Measurements from ENCODE around the gene TFEB. TPM values are rescaled to one million over a fixed set of nuclear protein-coding genes. Genes with fewer than 3 reads are reported as not detected.

Gene TFEB
- total RNA-seq, 1 donor from 2014 or later, result 3.8 TPM

DNA sequence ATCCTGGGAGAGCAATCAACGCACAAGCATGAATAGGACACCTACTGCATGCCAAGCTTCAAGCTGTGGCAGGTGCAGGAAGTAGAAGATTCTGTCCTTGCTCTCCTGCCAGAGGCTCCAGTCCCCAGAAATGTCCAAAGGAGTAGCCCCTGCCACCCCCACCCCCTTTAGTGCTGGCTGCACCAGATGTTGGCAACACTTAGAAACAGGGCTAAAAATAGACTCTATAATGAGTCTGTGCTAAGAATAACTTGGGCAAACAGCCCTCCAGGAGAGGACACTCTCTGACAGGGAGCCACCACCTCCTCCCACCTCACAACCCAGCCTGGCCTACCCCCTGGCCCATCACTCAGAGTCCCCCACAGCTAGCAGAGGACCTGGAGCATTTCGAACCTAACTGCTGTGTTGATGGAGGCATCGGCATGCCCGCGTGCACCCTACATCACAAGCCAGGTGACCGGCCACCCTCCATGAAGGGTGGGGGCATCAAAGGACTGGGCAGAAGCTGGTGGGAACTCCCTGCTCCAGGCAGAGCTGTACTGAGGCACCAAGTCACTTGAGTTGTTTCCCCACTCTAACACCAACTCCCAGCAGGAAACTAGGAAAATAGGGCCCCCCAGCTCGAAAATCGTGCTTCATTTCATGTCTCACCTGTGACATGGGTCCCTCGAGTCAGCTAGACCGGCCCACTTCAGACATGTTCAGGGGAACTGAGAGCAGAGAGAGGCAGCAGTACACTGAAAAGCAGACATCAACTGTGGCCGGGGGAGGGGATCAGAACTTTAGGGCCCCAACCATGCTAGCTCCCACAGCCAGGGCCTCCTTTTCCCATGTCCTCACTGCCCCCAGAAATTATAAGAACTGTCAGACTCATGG is 18.7 kb downstream of the TFEB start:
- H3K4me1 Mint-ChIP-seq, result peaks cover 9% of the 10 kb centered on the region
- no peaks in the 10 kb centered on the region for H3K9me3 Mint-ChIP-seq
- no peaks in the 10 kb centered on the region for H3K27me3 Mint-ChIP-seq (ENCODE audit: low read depth)
- DNase-seq (ENCODE audit: low spot score in 2 of 2, unreplicated experiment in 2 of 2), result no peak
- no peak overlapping the region for H3K27ac Mint-ChIP-seq
- no peaks in the 10 kb centered on the region for H3K36me3 Mint-ChIP-seq
- no peak overlapping the region for H3K4me3 Mint-ChIP-seq
- TF ChIP-seq, protein P1, sequence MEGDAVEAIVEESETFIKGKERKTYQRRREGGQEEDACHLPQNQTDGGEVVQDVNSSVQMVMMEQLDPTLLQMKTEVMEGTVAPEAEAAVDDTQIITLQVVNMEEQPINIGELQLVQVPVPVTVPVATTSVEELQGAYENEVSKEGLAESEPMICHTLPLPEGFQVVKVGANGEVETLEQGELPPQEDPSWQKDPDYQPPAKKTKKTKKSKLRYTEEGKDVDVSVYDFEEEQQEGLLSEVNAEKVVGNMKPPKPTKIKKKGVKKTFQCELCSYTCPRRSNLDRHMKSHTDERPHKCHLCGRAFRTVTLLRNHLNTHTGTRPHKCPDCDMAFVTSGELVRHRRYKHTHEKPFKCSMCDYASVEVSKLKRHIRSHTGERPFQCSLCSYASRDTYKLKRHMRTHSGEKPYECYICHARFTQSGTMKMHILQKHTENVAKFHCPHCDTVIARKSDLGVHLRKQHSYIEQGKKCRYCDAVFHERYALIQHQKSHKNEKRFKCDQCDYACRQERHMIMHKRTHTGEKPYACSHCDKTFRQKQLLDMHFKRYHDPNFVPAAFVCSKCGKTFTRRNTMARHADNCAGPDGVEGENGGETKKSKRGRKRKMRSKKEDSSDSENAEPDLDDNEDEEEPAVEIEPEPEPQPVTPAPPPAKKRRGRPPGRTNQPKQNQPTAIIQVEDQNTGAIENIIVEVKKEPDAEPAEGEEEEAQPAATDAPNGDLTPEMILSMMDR (IDR thresholded peaks at IDR 0.05; ENCODE audit: unreplicated experiment), result no peak

DNA sequence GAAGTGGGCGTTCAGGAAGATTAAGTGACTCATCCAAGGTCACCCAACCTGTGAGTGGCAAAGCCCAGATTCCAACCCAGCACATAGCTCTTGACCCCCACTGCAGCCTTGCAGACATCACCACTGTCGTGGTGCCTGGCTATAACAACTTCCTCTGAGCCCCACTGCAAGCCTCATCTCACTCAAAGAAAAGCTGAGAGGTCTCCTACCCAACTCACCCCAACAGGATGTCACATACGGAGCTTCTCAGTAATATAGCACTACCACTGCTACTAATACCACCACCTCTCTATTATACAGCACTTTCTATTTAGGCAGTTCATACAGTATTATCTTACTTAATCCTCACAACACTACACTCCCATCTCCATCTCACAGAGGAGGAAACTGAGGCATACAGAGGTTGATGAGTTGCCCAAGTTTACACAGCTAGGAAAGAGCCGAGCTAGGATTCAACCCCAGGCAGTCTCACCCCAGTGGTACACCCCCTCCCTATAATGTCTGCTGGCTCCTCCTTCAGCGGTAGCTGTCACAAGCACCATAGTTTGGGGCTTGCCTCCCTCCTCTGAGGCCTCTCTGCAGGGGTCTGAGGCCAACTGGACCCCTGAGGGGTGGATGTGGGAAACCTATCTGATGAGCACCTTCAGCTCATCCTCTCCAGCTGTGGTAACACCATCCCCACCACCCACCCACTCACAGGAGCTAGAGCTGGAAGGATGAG is 19.5 kb downstream of the TFEB start:
- DNase-seq (ENCODE audit: low spot score in 2 of 2, unreplicated experiment in 2 of 2), result no peak
- Mint-ChIP-seq H3K4me3 (no peak overlapping the region), H3K9me3 (no peaks in the 10 kb centered on the region), H3K36me3 (no peaks in the 10 kb centered on the region), H3K4me1 (peaks cover 9% of the 10 kb centered on the region), H3K27me3 (ENCODE audit: low read depth) (no peaks in the 10 kb centered on the region), H3K27ac (no peak overlapping the region)
- TF ChIP-seq, protein P1 (IDR thresholded peaks at IDR 0.05; ENCODE audit: unreplicated experiment), result no peak

DNA sequence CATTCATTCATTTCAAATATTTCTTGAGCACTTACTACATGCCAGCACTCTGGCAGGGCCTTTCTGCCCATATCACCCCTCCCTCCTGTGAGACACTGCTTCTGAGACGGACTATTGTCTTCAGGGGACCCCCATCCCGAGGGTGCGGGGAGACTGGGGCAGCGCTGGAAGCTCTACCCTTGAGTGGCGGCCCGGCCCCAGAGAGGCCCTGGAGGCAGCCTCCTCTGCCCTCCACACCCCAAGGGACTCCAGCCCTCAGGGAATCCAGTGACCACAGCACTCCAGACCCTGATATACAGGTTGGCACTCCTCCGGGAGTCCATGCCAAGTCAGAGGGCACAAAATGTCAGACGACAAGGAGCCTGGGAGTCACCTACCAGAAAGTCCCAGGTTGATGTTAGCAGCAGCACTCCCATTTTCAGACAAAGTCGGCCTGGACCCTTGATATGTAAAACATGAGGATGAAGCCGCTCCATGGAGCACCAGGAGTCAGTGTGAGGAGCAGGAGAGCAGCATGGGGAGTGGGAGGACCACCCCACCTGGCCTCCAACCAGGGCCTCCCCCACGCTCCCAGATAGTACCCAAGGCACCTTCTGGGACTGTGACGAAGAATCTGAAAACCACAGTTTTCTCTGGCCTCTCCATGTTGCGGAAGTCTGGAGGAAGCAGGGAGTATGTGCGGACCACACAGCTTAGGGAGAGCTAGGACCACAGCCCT is 20.7 kb downstream of the TFEB start:
- Mint-ChIP-seq H3K27me3 (ENCODE audit: low read depth) (peaks cover 5% of the 10 kb centered on the region), H3K4me1 (peaks cover 9% of the 10 kb centered on the region), H3K4me3 (no peak overlapping the region), H3K27ac (no peak overlapping the region), H3K36me3 (no peaks in the 10 kb centered on the region), H3K9me3 (no peaks in the 10 kb centered on the region)
- no peak for DNase-seq (ENCODE audit: low spot score in 2 of 2, unreplicated experiment in 2 of 2)
- TF ChIP-seq, protein P1 (IDR thresholded peaks at IDR 0.05; ENCODE audit: unreplicated experiment), result no peak

DNA sequence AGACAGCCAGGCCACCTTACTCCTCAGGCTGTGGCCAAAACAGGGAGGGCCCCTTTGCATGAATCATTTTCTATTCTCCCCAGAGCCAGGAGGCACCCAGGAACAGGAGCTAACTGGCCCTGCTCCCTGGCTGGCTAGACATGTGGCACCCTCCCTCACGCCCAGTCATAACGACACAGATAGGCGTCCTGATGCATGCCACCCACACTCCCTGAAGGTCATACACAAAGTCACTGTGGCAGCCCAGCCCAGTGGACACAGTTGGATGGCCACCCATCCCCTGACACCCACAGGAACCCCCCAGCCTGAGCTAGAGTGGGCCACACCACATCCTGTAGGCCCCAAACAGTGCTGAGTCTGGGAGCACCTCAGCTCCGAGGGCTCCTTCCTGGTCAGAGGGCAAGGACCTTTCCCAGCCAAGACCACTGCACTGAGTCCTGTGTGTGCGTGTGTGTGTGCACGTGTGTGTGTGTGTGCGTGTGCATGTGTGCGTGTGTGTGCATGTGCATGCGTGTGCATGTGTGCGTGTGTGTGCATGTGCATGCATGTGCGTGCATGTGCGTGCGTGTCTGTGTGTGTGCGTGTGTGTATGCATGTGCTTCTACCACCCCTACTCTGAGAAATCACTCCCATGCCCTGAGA is 21.6 kb downstream of the TFEB start:
- Mint-ChIP-seq H3K4me3 (no peak overlapping the region), H3K27me3 (ENCODE audit: low read depth) (peaks cover 8% of the 10 kb centered on the region), H3K9me3 (no peaks in the 10 kb centered on the region), H3K36me3 (no peaks in the 10 kb centered on the region), H3K4me1 (peaks cover 9% of the 10 kb centered on the region), H3K27ac (no peak overlapping the region)
- no peak for DNase-seq (ENCODE audit: low spot score in 2 of 2, unreplicated experiment in 2 of 2)
- TF ChIP-seq, protein P1 (IDR thresholded peaks at IDR 0.05; ENCODE audit: unreplicated experiment), result no peak

DNA sequence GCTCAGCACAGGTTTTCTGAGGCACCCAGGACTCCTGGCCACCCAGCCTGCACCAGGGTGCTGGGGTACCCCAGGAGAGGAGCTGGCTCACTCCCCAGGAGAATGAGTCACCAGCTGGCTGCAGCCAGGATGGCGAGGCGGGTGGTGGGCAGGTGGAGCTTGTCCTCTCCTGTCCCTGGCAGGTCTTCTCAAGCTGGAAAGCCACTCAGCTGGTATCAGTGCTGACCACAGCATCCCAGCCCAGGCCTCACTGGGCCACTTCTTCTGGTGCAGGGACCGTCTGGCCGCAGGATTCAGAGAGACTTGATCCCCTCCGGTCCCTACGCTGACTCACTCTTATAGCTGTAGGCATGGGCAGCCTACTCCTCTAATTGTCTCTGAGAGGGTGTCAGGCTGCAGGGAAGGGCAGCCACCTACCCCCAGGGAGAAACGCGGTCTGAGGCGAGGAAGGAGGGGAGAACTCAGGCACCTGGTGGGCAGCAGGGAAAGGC is 22.2 kb downstream of the TFEB start:
- H3K36me3 Mint-ChIP-seq, result no peaks in the 10 kb centered on the region
- H3K9me3 Mint-ChIP-seq, result no peaks in the 10 kb centered on the region
- H3K4me1 Mint-ChIP-seq, result peaks cover 9% of the 10 kb centered on the region
- H3K27me3 Mint-ChIP-seq (ENCODE audit: low read depth), result peaks cover 12% of the 10 kb centered on the region
- no peak overlapping the region for H3K4me3 Mint-ChIP-seq
- TF ChIP-seq, protein P1 (IDR thresholded peaks at IDR 0.05; ENCODE audit: unreplicated experiment), result no peak
- H3K27ac Mint-ChIP-seq, result no peak overlapping the region
- no peak for DNase-seq (ENCODE audit: low spot score in 2 of 2, unreplicated experiment in 2 of 2)

Data from mesothelial cell of epicardium (in vitro differentiated cells).